ENCODE measurements around the gene UAP1L1.

UAP1L1 gene

DNA sequence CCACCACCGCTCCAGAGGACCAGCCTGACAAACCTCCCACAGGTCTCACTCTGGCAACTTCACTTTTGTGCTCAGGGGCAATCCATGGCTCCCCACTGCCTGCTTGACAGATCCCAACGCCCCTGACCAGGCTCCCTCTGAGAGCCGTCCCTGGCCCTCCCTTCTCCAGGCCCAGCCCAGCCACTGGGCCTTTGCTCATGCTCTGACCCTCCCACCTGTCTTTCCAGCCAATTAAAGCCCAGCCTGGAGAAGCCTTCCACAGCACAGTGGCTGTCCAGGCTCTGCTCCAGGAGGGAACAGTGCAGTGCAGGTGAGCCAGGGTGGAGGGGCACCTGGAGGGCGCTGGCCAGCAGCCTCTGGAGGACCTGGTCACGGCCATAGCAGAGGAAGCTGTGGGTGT, 26.7 kb upstream of the UAP1L1 start:
- Histone ChIP-seq H3K36me3 (no peaks in the 10 kb centered on the region), H3K27me3 (peaks cover 9% of the 10 kb centered on the region), H3K9me3 (no peaks in the 10 kb centered on the region), H3K4me3 (ENCODE audit: low read depth, low read length) (no peak overlapping the region), H3K4me1 (peaks cover 12% of the 10 kb centered on the region)
- TF ChIP-seq, protein P1, sequence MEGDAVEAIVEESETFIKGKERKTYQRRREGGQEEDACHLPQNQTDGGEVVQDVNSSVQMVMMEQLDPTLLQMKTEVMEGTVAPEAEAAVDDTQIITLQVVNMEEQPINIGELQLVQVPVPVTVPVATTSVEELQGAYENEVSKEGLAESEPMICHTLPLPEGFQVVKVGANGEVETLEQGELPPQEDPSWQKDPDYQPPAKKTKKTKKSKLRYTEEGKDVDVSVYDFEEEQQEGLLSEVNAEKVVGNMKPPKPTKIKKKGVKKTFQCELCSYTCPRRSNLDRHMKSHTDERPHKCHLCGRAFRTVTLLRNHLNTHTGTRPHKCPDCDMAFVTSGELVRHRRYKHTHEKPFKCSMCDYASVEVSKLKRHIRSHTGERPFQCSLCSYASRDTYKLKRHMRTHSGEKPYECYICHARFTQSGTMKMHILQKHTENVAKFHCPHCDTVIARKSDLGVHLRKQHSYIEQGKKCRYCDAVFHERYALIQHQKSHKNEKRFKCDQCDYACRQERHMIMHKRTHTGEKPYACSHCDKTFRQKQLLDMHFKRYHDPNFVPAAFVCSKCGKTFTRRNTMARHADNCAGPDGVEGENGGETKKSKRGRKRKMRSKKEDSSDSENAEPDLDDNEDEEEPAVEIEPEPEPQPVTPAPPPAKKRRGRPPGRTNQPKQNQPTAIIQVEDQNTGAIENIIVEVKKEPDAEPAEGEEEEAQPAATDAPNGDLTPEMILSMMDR (IDR thresholded peaks at IDR 0.05; ENCODE audit: low read depth, low read length): no peak
- DNase-seq: no peak

DNA sequence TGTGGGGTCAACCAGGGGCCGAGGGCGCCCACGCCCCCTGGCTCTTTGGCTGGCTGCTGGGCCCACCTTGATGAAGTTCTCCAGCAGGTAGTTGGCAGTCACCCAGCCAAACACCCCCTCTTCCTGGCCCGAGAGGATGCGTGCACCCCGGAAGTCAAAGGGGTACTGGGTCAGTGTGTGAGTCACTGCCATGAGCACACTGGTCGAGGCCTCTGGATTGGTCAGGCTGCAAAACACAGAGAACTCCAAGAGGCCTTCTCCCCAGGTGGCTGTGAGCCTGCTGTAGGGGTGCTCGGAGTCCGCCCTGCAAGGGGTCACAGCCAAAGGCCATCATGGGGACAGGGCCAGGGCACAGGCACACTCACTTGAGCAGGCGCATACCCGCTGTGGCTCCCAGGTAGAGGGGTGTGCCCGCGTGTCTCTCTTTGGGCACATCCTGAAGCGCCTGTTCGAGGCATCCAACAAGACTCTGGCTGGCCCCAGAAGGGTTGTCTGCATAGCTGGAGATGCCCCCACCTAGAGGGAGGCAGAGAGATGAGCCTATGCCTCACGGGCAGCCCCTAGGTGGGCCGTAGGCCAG, 26.1 kb upstream of the UAP1L1 start:
- Histone ChIP-seq H3K4me3 (ENCODE audit: low read depth, low read length) (no peak overlapping the region), H3K36me3 (no peaks in the 10 kb centered on the region), H3K9me3 (no peaks in the 10 kb centered on the region), H3K4me1 (peaks cover 15% of the 10 kb centered on the region), H3K27me3 (peaks cover 9% of the 10 kb centered on the region)
- TF ChIP-seq, protein P1 (IDR thresholded peaks at IDR 0.05; ENCODE audit: low read depth, low read length): no peak
- DNase-seq: no peak

DNA sequence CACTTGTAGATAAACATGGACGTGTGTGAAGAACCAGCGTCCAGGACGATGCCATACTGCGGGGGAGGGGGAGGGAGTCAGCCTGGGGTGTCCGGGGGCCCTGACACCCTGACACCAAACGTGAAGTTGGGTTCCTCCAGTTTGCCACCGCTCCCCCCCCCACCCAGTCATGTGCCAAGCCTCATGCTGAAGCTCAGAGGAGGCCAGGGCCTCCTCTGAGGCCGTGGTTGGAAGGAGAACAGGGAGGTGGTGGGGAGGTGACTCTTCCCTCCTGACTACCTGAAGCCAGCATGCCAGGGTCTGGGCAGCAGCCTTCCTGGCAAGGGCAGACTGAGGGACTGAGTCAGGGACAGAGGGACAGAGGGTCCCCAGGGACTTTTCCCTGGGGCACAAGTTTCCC, 25.0 kb upstream of the UAP1L1 start:
- DNase-seq: no peak
- Histone ChIP-seq H3K9me3 (no peaks in the 10 kb centered on the region), H3K4me1 (peaks cover 15% of the 10 kb centered on the region), H3K4me3 (ENCODE audit: low read depth, low read length) (no peak overlapping the region), H3K27me3 (peaks cover 9% of the 10 kb centered on the region), H3K36me3 (no peaks in the 10 kb centered on the region)
- TF ChIP-seq, protein P1 (IDR thresholded peaks at IDR 0.05; ENCODE audit: low read depth, low read length): no peak

DNA sequence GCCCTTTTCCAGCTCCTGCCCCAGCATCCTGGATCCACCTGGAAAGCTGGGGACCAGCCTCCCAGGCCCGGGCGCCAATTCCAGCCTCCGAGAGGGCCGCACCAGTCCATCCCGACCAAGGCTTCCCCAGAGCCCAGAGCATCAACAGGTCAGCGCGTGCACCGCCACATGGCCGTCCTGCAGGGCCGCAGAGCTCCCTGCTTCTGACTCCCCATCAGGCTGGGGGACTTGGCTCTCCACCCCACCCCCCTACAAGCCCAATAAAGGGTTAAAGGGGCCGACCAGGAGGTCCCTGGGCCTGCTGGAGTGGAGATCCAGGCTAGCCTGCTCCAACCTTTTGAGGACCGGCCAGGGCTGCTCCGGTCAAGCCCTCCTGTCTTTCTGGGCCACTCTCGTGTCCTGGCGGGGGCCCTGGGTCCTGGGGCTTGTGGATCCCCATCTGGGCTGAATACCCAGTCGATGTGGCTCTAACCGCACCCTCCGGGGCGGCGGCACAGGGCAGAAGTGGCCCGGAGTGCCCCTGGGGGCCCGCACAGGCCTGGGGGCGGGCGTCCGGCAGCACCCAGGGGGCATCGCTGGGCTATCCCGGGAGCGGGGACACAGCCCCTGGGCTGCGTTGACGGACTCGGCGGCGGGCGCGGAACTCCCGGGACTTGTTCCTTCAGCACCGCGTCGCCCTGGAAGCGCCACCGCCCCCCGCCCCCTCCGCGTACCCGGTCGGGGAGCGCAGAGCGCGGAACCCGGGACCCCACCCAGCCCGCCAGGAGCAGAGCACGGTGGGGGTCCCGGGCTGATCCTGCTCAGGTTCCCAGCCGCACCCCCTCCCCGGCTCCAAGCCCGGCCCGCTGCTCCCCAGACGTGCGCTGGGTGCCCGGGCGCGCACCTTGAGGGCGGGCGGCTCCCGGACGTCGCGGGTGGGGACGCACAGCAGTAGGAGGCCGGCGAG, 24.0 kb upstream of the UAP1L1 start:
- Histone ChIP-seq H3K27me3 (peaks cover 9% of the 10 kb centered on the region), H3K4me3 (ENCODE audit: low read depth, low read length) (no peak overlapping the region), H3K36me3 (no peaks in the 10 kb centered on the region), H3K9me3 (no peaks in the 10 kb centered on the region), H3K4me1 (peaks cover 15% of the 10 kb centered on the region)
- TF ChIP-seq, protein P1 (IDR thresholded peaks at IDR 0.05; ENCODE audit: low read depth, low read length): no peak
- no peak for DNase-seq

DNA sequence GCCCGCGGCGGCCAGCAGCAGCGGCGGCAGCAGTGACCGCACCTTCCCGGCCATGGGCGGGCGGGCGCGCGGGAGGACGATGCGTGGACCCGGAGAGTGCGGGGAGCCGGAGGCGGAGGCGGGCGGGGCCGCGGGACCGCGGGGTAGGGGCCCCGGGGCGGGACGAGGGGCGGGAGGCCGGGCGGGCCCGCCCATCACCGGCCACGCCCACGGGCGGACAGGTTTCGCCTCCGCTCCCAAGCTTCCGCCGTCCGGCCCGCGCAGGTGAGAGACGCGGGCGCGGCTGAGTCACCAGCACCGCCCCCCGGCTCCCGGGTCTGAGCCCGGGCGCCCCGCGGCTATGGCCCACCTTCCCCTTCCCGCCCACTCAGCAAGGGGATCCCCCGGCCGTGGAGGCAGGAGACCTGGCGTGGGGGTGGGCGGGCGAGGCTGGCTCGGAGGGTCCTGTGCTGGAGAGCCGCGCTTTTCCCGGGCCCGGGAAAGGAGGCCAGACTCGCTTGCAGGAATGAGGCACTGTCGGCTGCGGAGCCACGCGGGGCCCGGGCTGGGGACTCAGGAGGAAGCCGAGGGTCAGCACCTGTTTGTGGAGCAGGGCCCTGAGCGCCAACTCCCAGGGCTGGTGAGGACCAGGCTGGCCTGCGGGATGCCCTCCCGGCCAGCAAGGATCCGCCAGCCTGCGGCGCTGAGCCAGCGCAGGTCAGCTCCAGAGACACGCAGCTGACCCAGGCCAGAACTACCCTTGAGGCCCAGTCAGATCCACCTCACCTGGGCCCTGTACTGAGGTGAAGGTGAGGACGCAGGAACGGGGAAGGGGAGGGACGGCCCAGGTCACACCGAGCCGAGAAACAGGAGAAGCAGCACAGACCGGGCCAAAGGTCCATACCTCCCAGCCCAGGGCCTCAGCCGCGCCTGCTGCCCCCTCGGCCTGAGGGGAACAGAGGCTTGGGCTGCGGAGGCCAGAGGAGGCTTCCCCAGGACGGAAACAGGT, 23.1 kb upstream of the UAP1L1 start, which contains the start of gene ENTPD2:
TSS of gene ENTPD2 (minus strand) at position 118 of the 988 bp plus-strand sequence. CDS start at position 54, 64 bp downstream.
- Histone ChIP-seq H3K9me3 (no peaks in the 10 kb centered on the region), H3K27me3 (peaks cover 5% of the 10 kb centered on the region; the same call in 1 of the 2 replicates), H3K36me3 (no peaks in the 10 kb centered on the region), H3K4me3 (ENCODE audit: low read depth, low read length) (no peak within 1 kb of the TSS), H3K4me1 (peaks cover 15% of the 10 kb centered on the region)
- DNase-seq: no peak
- TF ChIP-seq, protein P1 (IDR thresholded peaks at IDR 0.05; ENCODE audit: low read depth, low read length): no peak

Data from BE2C (cell line).